Activated CD8-positive, alpha-beta memory T cell treated with anti-CD3 and anti-CD28 coated beads for 36 hours (primary cell): ENCODE results near the gene ZNF44. TPM values are rescaled to one million over a fixed set of nuclear protein-coding genes. Genes with fewer than 3 reads are reported as not detected.

Source experiments
- total RNA-seq, 2 experiments: library from RNA; stranded (reverse); gene quantifications; one replicate each; pipeline ENCODE4 v1.2.3, GENCODE V29; 2021

The ZNF44 gene
- total RNA-seq, 2 experiments from 2014 or later: 6.4 to 6.9 TPM

Other genes starting within 250 kb of the ZNF44 start
- gene ZNF878, start 241.9 kb downstream of the ZNF44 start, total RNA-seq: under 1 TPM; 0.59 to 0.65 TPM
- gene ZNF844, start 230.2 kb downstream of the ZNF44 start, total RNA-seq: 1 to 10 TPM; 3.0 to 3.3 TPM
- 1 to 10 TPM; 2.3 to 2.7 TPM for gene ZNF20, start 154.5 kb downstream of the ZNF44 start, total RNA-seq
- gene ZNF625, start 138.1 kb downstream of the ZNF44 start, total RNA-seq: 1 to 10 TPM; 2.8 to 3.5 TPM
- gene ZNF136, start 131.8 kb downstream of the ZNF44 start, total RNA-seq: 10 to 100 TPM in 1 of 2 experiments, 1 to 10 TPM in 1; 9.2 to 10.1 TPM
- 1 to 10 TPM; 3.2 to 3.5 TPM for gene ZNF563, start 38.8 kb upstream of the ZNF44 start, total RNA-seq
- 1 to 10 TPM; 1.5 to 2.5 TPM for gene ZNF442, start 70.8 kb upstream of the ZNF44 start, total RNA-seq
- 1 to 10 TPM; 2.8 to 3.8 TPM for gene ZNF799, start 106.4 kb upstream of the ZNF44 start, total RNA-seq
- 1 to 10 TPM; 3.2 to 3.7 TPM for gene ZNF443, start 146.1 kb upstream of the ZNF44 start, total RNA-seq
- 1 to 10 TPM; 1.7 to 2.2 TPM for gene ZNF709, start 189.9 kb upstream of the ZNF44 start, total RNA-seq